Stimulated activated CD8-positive, alpha-beta memory T cell treated with anti-CD3 and anti-CD28 coated beads, Interleukin-15, amount 100 ng/mL, for 1 hour (primary cell): ENCODE measurements around the gene SMIM10L2A.
"Not testable (repeated sequence)": the region's sequence is repeated elsewhere in the genome, so short reads cannot be mapped to it uniquely, and the experiment has no call there.

Source experiments
- DNase-seq: peaks from one replicate; pipeline ENCODE4 v3.0.0-alpha.2; 2020; ENCODE audit warnings: low read depth

Gene SMIM10L2A

GRCh38 chrX:135421932-135422809 is at the start of gene SMIM10L2A:
TSS of gene SMIM10L2A (plus strand) at chrX:135421944. CDS start at chrX:135422132, 188 bp downstream.
- no peak for DNase-seq

DNA sequence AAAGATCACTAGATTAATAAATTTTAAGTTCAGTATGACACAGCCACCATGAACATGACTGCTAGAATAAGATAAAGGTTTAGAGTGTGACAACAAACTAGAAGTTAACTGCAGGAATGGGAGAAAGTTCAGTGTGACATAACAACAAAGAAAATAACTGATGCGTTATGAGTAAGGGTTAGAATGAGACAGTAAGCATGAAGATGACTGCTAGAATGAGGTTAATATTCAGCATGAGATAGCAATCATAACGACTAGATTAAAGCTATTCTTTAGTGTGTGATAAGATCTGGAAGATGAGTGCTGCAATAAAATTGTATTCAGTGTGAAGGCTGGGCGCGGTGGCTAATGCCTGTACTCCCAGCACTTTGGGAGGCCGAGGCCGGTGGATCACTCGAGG is 48.4 kb upstream of the SMIM10L2A start:
- DNase-seq = no peak

GRCh38 chrX:135382260-135382659 is 39.5 kb upstream of the SMIM10L2A start:
- no peak for DNase-seq

DNA sequence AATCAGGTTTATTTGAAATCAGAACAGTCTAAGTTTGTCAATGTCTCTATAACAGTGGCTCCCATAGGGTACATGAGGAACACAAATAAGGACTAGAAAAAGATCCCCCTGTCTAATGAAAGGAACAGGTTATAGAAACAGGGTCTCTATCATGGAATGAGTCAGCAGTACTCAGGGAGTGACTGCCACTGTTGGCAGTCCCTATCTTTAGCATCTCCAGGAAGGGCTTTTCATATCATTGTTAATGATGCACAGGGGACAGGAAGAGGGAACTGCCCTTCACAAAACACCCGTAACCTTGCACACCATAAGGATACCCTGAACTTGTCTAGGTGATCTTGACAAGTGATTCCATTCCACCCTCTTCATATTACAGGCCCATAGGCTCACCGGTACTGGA is 38.5 kb upstream of the SMIM10L2A start:
- no peak for DNase-seq

DNA sequence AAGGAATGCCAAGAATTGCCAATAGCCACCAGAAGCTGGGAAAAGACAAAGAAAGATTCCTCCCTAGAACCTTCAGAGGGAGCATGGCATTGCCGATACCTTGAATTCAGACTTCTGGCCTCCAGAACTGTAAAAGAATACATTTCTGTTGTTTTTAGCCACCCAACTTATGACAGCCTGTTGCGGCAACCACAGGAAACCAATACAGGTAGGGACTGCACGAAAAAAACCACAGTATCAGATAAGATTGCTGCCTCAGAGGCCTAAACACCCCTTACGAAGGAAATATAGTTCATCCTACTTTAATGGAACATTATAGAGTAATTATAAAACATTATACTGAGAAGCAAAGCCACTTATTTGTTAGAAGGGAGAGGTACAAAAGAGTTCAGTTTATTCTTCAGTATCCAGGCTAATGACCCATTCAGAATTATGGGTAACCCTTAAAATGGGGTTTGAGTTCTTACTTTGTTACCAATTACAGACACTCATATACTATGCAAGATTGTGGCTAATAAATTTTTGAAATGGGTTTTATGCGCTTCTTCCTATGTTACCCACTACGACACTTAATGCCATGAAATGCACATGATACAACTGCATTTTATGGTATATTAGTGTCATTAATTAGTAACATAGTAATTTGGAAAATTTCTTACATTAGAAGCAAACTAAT is 37.4 kb upstream of the SMIM10L2A start:
- DNase-seq = peak; percentile 3

DNA sequence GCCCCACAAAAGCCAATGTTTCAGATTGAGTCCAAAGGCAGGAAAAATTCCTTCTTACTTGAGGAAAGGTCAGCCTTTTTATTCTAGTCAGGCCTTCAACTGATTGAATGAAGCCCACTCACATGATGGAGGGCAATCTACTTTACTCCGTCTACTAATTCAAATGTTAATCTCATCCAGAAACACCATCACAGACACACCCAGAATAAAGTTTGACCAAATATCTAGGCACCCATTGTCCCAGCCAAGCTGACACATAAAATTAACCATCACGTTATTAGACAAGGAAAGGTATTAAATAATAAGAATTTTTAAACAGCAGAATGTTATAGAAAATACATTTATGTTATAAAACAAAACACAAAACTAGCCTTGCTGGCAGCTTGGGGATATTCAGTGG is 32.9 kb upstream of the SMIM10L2A start:
- no peak for DNase-seq

DNA sequence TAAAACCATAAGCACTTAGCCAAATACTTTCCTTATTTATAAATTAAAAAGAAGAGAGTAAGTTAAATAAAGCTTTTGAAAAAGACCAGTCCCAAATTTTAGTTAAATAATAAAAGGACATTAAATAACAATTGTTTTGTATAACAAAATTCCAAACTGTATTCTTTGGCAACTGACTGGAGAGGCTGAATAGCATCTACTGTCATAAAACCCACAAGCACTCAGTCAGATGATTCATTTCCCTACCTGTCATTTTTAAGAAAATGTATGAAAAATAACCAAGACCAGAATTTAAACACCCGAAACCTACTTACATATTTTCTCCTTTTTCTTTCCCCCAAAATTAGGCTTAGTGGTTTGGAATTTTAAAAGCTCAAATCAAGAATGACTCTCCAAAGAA is 32.5 kb upstream of the SMIM10L2A start:
- DNase-seq = no peak

- no peak for DNase-seq
Measured at GRCh38 chrX:135389717-135390116, 32.0 kb upstream of the SMIM10L2A start.

DNA sequence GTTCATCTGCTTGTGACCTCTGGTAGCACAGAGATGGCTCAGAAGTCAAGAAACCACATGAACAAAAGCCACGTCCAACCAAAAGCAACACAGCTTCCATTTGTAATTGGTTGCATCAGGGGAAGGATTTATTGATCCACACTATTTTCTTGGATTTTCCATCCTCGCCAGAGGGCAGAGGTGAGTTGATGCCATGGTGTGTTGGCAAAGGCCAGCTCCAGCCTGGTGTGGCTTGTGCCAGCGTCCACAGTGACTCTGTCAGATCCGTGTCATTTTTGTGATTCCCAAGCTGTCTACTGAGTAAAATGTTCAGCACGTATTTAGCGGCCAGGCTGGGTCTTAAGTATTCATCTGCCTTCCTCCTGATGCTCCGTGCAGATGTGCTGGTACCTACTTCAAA is 30.0 kb upstream of the SMIM10L2A start:
- no peak for DNase-seq

DNA sequence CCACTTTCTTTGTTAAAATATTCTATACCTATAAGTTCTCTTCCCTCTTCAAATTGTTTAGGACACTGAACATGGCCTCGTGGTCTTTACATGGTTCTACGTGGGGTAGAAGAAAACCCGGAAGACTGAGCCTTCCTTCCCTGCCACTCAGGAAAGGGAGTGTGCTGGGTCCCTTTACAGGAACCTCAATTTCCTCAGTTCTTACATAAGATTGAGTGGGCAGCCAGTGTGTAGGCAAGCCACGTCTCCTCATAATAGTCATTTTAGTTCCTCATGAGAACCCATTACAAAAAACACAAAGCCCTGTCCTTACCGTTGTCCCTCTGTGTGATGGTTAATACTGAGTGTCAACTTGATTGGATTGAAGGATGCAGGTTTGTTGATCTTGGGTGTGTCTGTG is 28.7 kb upstream of the SMIM10L2A start:
- no peak for DNase-seq

GRCh38 chrX:135395064-135395463 is 26.7 kb upstream of the SMIM10L2A start:
- DNase-seq = no peak

DNA sequence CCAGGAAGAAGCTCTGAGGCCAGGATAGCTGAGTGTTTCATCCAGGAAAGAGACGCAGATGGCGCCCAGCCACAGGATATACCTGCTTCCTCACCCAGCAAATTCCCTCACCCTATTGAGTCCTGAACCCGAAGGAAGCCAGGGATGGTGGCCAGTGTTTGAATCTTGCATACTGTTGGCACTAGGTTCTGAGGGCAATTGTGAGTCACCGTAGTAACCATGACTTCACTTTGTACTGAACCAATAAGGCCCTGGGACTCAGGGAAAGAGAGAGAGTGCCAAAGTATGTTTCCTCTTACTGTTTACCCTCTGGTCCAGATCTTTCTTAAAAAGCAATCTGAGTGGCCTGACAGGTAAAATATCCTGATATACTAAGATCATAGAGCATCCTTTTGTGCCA is 25.6 kb upstream of the SMIM10L2A start:
- no peak for DNase-seq

GRCh38 chrX:135396566-135396965 is 25.2 kb upstream of the SMIM10L2A start:
- no peak for DNase-seq

- DNase-seq = no peak
Measured at GRCh38 chrX:135397652-135398051, 24.1 kb upstream of the SMIM10L2A start.

GRCh38 chrX:135403374-135403773 is 18.4 kb upstream of the SMIM10L2A start:
- no peak for DNase-seq

GRCh38 chrX:135406428-135406827 is 15.3 kb upstream of the SMIM10L2A start:
- DNase-seq = not testable (repeated sequence)

GRCh38 chrX:135408794-135409193 is 12.9 kb upstream of the SMIM10L2A start:
- DNase-seq = no peak

- no peak for DNase-seq
Measured at GRCh38 chrX:135410861-135411627, 10.7 kb upstream of the SMIM10L2A start.

- DNase-seq = no peak
Measured at GRCh38 chrX:135411893-135412292, 9.9 kb upstream of the SMIM10L2A start.

DNA sequence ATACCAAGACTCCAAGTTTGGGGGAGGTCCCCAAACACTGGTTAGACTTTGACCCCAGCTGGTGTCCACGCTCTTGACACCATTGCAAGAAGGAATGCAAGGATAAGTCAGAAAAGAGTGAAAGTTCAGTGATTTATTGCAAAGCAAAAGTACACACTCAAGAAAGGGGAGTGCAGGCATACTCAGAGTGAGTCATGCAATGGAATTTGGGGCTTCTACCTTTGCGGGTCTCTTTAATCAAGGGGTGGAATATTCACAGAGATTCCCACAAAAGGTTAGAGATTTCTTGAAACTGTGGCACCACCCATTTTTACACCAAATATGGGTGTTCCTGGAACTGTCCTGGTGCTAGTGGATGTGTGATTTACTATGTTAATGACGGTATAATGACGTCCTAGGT is 5.2 kb upstream of the SMIM10L2A start:
- no peak for DNase-seq

DNA sequence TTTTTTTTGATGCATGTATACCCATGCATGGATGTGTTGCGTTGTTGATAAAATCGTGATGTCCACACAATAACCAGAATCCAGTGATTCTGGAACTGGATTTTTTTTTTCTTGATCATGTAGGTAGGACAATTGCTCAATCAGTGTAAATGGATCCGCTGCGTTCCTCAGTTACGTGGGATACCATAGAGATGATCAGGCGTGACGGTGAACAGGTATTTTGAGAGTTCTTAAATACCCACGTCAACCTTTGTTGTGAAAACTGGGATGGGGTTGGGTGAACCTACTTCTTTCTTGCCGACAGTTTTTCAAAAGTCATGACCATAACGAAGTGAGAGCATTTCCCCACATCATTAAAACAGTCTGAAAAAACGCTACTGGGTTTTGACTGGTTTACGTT is 913 bp upstream of the SMIM10L2A start:
- DNase-seq = no peak

DNA sequence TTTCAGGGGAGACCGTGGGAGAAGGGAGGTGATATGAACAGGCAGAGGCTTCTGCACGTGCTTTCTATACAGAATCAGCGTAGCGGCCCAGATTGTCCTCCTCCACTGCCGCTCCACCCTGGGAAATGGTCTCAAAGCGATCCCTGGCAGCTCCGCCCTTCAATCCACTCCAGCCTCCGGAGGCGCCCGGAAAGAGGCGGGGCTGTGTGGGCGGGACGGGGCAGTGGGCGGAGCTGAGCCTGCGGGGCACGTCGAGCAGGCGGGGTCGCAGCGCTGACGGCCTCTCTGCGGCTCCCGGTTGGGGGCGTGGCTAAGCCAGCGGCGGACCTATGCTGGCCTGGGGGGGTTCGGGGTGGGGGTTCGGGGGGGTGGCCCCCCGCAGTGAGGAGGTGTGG is 210 bp upstream of the SMIM10L2A start:
- DNase-seq = peak; percentile 71

- DNase-seq = not testable (repeated sequence)
Measured at GRCh38 chrX:135422810-135423168, 1.0 kb downstream of the SMIM10L2A start.
